Fibroblast of lung (primary cell): ENCODE measurements around the gene RBM15B. TPM values are rescaled to one million over a fixed set of nuclear protein-coding genes. Genes with fewer than 3 reads are reported as not detected.
"Not testable (repeated sequence)": the region's sequence is repeated elsewhere in the genome, so short reads cannot be mapped to it uniquely, and the experiment has no call there.

Experiments
- DNase-seq, 2 donors: peaks; one replicate each; pipeline versions ENCODE4 v3.0.0 to v3.0.0-alpha.2; 2010; ENCODE audit warnings: low read depth in 2 of 2
- H2AFZ ChIP-seq: 2 replicates; pipeline ENCODE4 v1.5.1; 2012; ENCODE audit warnings: low read length, control low read depth, inconsistent platforms
- H3K27ac ChIP-seq: 2 replicates; pipeline ENCODE4 v1.5.1; 2011; ENCODE audit warnings: low read length, control low read depth; ENCODE audit not compliant: insufficient read depth
- H3K27me3 ChIP-seq: 2 replicates; pipeline ENCODE4 v1.5.1; 2011; ENCODE audit warnings: mild to moderate bottlenecking, low read length; ENCODE audit not compliant: control insufficient read depth, insufficient read depth
- H3K36me3 ChIP-seq: 2 replicates; pipeline ENCODE4 v1.5.1; 2011; ENCODE audit warnings: low read length; ENCODE audit not compliant: control insufficient read depth, insufficient read depth
- H3K4me1 ChIP-seq: 2 replicates; pipeline ENCODE4 v1.5.1; 2011; ENCODE audit warnings: low read length; ENCODE audit not compliant: control insufficient read depth, insufficient read depth; ENCODE audit errors: extremely low read depth
- H3K4me2 ChIP-seq: 2 replicates; pipeline ENCODE4 v1.5.1; 2011; ENCODE audit warnings: low read length, control low read depth; ENCODE audit not compliant: insufficient read depth; ENCODE audit errors: extremely low read depth
- H3K4me3 ChIP-seq, 4 experiments: fragments of 200-600 bp in 1 of 4; sonication (generic) in 1 of 4; replicated peaks in 1 of 4; 2 replicates each; pipeline ENCODE4 v1.5.1; 2011 to 2016; ENCODE audit warnings: low read length in 4 of 4, low read depth in 3 of 4, mild to moderate bottlenecking in 3 of 4, control low read depth in 2 of 4, inconsistent platforms in 1 of 4, mixed read lengths in 1 of 4; ENCODE audit not compliant: insufficient read depth in 1 of 4; ENCODE audit errors: control extremely low read depth in 1 of 4
- H3K79me2 ChIP-seq: 2 replicates; pipeline ENCODE4 v1.5.1; 2012; ENCODE audit warnings: mild to moderate bottlenecking, low read length, inconsistent platforms; ENCODE audit not compliant: control insufficient read depth, insufficient read depth
- H3K9ac ChIP-seq: 2 replicates; pipeline ENCODE4 v1.5.1; 2011; ENCODE audit warnings: mild to moderate bottlenecking, low read length, control low read depth; ENCODE audit not compliant: insufficient read depth
- H3K9me3 ChIP-seq: 2 replicates; pipeline ENCODE4 v1.5.1; 2012; ENCODE audit warnings: low read depth, low read length; ENCODE audit not compliant: control insufficient read depth, insufficient read depth
- H4K20me1 ChIP-seq: 2 replicates; pipeline ENCODE4 v1.5.1; 2011; ENCODE audit warnings: low read length; ENCODE audit not compliant: control insufficient read depth, insufficient read depth; ENCODE audit errors: extremely low read depth
- CTCF ChIP-seq, 2 donors: IDR thresholded peaks in 1 of 2; conservative IDR thresholded peaks in 1 of 2; 1 replicate in 1 of 2; 2 replicates in 1 of 2; pipeline ENCODE4 v1.5.1; 2011 to 2012; ENCODE audit warnings: low read length in 2 of 2, control low read depth in 1 of 2, inconsistent platforms in 1 of 2, low read depth in 1 of 2, mild to moderate bottlenecking in 1 of 2
- EZH2 ChIP-seq: IDR thresholded peaks from 2 replicates; pipeline ENCODE4 v1.5.1; 2012; ENCODE audit warnings: low read length, control low read depth, mild to moderate bottlenecking; ENCODE audit errors: missing control alignments
- polyA plus RNA-seq, 2 donors: library from polyadenylated mRNA; depleted of rRNA in 1 of 2; stranded (reverse) in 1 of 2; unstranded in 1 of 2; fragments of >200 nt; gene quantifications; 2 replicates each; pipeline ENCODE4 v1.2.1, GENCODE V29; 2011 to 2012; ENCODE audit warnings: missing spikeins in 1 of 2
- total RNA-seq: library from RNA; depleted of rRNA; stranded (reverse); fragments of >200 nt; gene quantifications from 2 replicates; pipeline ENCODE4 v1.2.1, GENCODE V29; 2014

The RBM15B gene
- total and polyA plus RNA-seq, 2 donors (not counting 1 experiment from before 2014, with no cell fraction given) = 14.7 to 29.9 TPM

GRCh38 chr3:51385621-51386091, 5.4 kb upstream of the RBM15B start:
- Histone ChIP-seq H3K9ac (peak overlapping the region; percentile 80), H2AFZ (no peak overlapping the region), H3K27ac (peak overlapping the region; percentile 67), H3K36me3 (peaks cover 11% of the 10 kb centered on the region), H3K27me3 (no peaks in the 10 kb centered on the region), H3K79me2 (peaks cover 43% of the 10 kb centered on the region), H3K9me3 (no peaks in the 10 kb centered on the region), H3K4me1 (peaks cover 20% of the 10 kb centered on the region), H3K4me3 (peak overlapping the region; percentile 59 to 97 (median 88)), H3K4me2 (peak overlapping the region; percentile 94), H4K20me1 (peaks cover 1% of the 10 kb centered on the region)
- TF ChIP-seq EZH2 (no peak), CTCF (conservative IDR thresholded peaks at IDR 0.05 in 1 of 2, IDR thresholded peaks at IDR 0.05 in 1 of 2; ENCODE audit: low read depth in 1 of 2, low read length in 2 of 2) (no peak)
- DNase-seq = no peak

GRCh38 chr3:51386159-51386851, 4.8 kb upstream of the RBM15B start:
- H3K79me2 ChIP-seq = peaks cover 43% of the 10 kb centered on the region
- peaks cover 11% of the 10 kb centered on the region for H3K36me3 ChIP-seq
- no peak for TF ChIP-seq CTCF (conservative IDR thresholded peaks at IDR 0.05 in 1 of 2, IDR thresholded peaks at IDR 0.05 in 1 of 2; ENCODE audit: low read depth in 1 of 2, low read length in 2 of 2)
- no peak for TF ChIP-seq EZH2

GRCh38 chr3:51386852-51387229, 4.2 kb upstream of the RBM15B start:
- Histone ChIP-seq H3K79me2 (peaks cover 46% of the 10 kb centered on the region), H3K4me2 (peak overlapping the region; percentile 94), H3K27ac (peak overlapping the region; percentile 40), H3K9ac (peak overlapping the region; percentile 8), H2AFZ (no peak overlapping the region), H3K9me3 (no peaks in the 10 kb centered on the region), H4K20me1 (peaks cover 1% of the 10 kb centered on the region), H3K36me3 (peaks cover 11% of the 10 kb centered on the region), H3K4me3 (peak overlapping the region; percentile 59 to 97 (median 88)), H3K27me3 (no peaks in the 10 kb centered on the region), H3K4me1 (peaks cover 21% of the 10 kb centered on the region)
- DNase-seq = no peak
- TF ChIP-seq EZH2 (no peak), CTCF (conservative IDR thresholded peaks at IDR 0.05 in 1 of 2, IDR thresholded peaks at IDR 0.05 in 1 of 2; ENCODE audit: low read depth in 1 of 2, low read length in 2 of 2) (no peak)

More at GRCh38 chr3:51386159-51386851, 4.8 kb upstream of the RBM15B start:
- no peak for DNase-seq
- Histone ChIP-seq H4K20me1 (peaks cover 1% of the 10 kb centered on the region), H2AFZ (no peak overlapping the region), H3K9ac (peak overlapping the region; percentile 80), H3K27me3 (no peaks in the 10 kb centered on the region), H3K4me3 (peak overlapping the region; percentile 59 to 97 (median 88)), H3K9me3 (no peaks in the 10 kb centered on the region), H3K4me2 (peak overlapping the region; percentile 94), H3K27ac (peak overlapping the region; percentile 67), H3K4me1 (peaks cover 21% of the 10 kb centered on the region)

- DNase-seq, H3K27ac ChIP-seq, H3K9ac ChIP-seq, H3K9me3 ChIP-seq, H2AFZ ChIP-seq, H3K27me3 ChIP-seq, H4K20me1 ChIP-seq: not testable (repeated sequence)
- H3K4me3 ChIP-seq = peak overlapping the region in 2 of 4 experiments; percentile 39 to 80
- H3K4me1 ChIP-seq = peaks cover 21% of the 10 kb centered on the region
- peaks cover 12% of the 10 kb centered on the region for H3K36me3 ChIP-seq
- H3K4me2 ChIP-seq = peak overlapping the region; percentile 62
- H3K79me2 ChIP-seq = peaks cover 50% of the 10 kb centered on the region
Measured at GRCh38 chr3:51387281-51387680, 3.8 kb upstream of the RBM15B start.
